C4-2B (cell line): Measurements from ENCODE around the gene TP73.
"Not testable (repeated sequence)": the region's sequence is repeated elsewhere in the genome, so short reads cannot be mapped to it uniquely, and the experiment has no call there.

Experiments
- ZFX ChIP-seq: fragments of 450-650 bp; IDR thresholded peaks from 2 replicates; pipeline ENCODE4 v1.6.1; 2017
- TF ChIP-seq, protein P1 (sequence below): fragments of 450-650 bp; conservative IDR thresholded peaks from 2 replicates; pipeline ENCODE4 v1.5.1; 2017; ENCODE audit warnings: mild to moderate bottlenecking

DNA sequence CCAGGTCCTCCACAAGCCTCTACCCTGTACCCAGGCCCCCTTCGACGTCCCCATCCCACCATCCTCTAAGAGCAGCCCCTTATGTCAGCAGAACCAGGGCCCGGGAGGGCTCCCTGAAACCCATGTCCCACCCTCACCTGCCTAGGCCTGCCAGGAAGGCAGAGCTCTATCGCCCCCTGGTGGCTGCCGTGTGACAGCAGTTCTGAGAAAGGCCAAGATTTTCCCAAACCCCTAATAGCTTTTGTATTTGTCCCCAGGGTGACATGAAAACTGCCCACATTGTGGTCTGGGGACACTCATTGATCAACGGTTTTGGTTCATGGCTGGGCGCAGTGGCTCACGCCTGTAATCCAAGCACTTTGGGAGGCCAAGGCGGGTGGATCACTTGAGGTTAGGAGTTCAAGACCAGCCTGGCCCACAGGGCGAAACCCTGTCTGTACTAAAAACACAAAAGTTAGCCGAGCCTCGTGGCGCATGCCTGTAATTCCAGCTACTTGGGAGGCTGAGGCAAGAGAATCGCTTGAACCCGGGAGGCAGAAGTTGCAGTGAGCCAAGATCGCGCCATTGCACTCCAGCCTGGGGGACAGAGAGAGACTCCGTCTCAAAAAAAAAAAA is 72.2 kb downstream of the TP73 start:
- TF ChIP-seq, protein P1, sequence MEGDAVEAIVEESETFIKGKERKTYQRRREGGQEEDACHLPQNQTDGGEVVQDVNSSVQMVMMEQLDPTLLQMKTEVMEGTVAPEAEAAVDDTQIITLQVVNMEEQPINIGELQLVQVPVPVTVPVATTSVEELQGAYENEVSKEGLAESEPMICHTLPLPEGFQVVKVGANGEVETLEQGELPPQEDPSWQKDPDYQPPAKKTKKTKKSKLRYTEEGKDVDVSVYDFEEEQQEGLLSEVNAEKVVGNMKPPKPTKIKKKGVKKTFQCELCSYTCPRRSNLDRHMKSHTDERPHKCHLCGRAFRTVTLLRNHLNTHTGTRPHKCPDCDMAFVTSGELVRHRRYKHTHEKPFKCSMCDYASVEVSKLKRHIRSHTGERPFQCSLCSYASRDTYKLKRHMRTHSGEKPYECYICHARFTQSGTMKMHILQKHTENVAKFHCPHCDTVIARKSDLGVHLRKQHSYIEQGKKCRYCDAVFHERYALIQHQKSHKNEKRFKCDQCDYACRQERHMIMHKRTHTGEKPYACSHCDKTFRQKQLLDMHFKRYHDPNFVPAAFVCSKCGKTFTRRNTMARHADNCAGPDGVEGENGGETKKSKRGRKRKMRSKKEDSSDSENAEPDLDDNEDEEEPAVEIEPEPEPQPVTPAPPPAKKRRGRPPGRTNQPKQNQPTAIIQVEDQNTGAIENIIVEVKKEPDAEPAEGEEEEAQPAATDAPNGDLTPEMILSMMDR: peak; percentile 98
- not testable (repeated sequence) for TF ChIP-seq ZFX
